Nephron (organoid): ENCODE measurements around the gene TBL1XR1.

Source experiments
- H3K27ac Mint-ChIP-seq, 3 experiments: 2 replicates each; pipeline ENCODE4 v1.8.0; 2020; ENCODE audit warnings: mixed read lengths in 3 of 3, mild to moderate bottlenecking in 2 of 3, moderate library complexity in 1 of 3
- H3K27me3 Mint-ChIP-seq: 2 replicates; pipeline ENCODE4 v1.8.0; 2021; ENCODE audit warnings: low read depth, mild to moderate bottlenecking, moderate library complexity, mixed read lengths
- H3K36me3 Mint-ChIP-seq: 2 replicates; pipeline ENCODE4 v1.8.0; 2020; ENCODE audit warnings: low read depth, mixed read lengths
- H3K4me1 Mint-ChIP-seq: 2 replicates; pipeline ENCODE4 v1.8.0; 2020; ENCODE audit warnings: mixed read lengths
- H3K4me3 Mint-ChIP-seq, 3 experiments: 2 replicates each; pipeline ENCODE4 v1.8.0; 2020; ENCODE audit warnings: mild to moderate bottlenecking in 3 of 3, mixed read lengths in 3 of 3, moderate library complexity in 2 of 3
- H3K9me3 Mint-ChIP-seq: 2 replicates; pipeline ENCODE4 v1.8.0; 2020; ENCODE audit warnings: mixed read lengths
- TF ChIP-seq, protein P1 (sequence below), 3 experiments: fragments of 200-600 bp; sonication (generic); IDR thresholded peaks; one replicate each; pipeline ENCODE4 v1.5.0; 2021; ENCODE audit warnings: antibody characterized with exemption in 3 of 3; ENCODE audit not compliant: unreplicated experiment in 3 of 3

TBL1XR1 gene

GRCh38 chr3:177123822-177124221, 73.5 kb downstream of the TBL1XR1 start:
- TF ChIP-seq, protein P1, sequence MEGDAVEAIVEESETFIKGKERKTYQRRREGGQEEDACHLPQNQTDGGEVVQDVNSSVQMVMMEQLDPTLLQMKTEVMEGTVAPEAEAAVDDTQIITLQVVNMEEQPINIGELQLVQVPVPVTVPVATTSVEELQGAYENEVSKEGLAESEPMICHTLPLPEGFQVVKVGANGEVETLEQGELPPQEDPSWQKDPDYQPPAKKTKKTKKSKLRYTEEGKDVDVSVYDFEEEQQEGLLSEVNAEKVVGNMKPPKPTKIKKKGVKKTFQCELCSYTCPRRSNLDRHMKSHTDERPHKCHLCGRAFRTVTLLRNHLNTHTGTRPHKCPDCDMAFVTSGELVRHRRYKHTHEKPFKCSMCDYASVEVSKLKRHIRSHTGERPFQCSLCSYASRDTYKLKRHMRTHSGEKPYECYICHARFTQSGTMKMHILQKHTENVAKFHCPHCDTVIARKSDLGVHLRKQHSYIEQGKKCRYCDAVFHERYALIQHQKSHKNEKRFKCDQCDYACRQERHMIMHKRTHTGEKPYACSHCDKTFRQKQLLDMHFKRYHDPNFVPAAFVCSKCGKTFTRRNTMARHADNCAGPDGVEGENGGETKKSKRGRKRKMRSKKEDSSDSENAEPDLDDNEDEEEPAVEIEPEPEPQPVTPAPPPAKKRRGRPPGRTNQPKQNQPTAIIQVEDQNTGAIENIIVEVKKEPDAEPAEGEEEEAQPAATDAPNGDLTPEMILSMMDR (IDR thresholded peaks at IDR 0.05; ENCODE audit: unreplicated experiment in 3 of 3) = no peak
- Mint-ChIP-seq H3K27me3 (no peaks in the 10 kb centered on the region), H3K9me3 (no peaks in the 10 kb centered on the region), H3K36me3 (peaks cover 46% of the 10 kb centered on the region), H3K4me1 (peaks cover 64% of the 10 kb centered on the region), H3K27ac (peak overlapping the region in 1 of 3 experiments; percentile 19), H3K4me3 (no peak overlapping the region)

GRCh38 chr3:177122183-177122856, 75.0 kb downstream of the TBL1XR1 start:
- Mint-ChIP-seq H3K9me3 (no peaks in the 10 kb centered on the region), H3K4me3 (no peak overlapping the region)
- TF ChIP-seq, protein P1 (IDR thresholded peaks at IDR 0.05; ENCODE audit: unreplicated experiment in 3 of 3) = no peak

GRCh38 chr3:177119829-177120228, 77.5 kb downstream of the TBL1XR1 start:
- Mint-ChIP-seq H3K4me1 (peaks cover 72% of the 10 kb centered on the region), H3K9me3 (no peaks in the 10 kb centered on the region), H3K36me3 (peaks cover 37% of the 10 kb centered on the region), H3K4me3 (no peak overlapping the region), H3K27ac (no peak overlapping the region), H3K27me3 (no peaks in the 10 kb centered on the region)
- TF ChIP-seq, protein P1 (IDR thresholded peaks at IDR 0.05; ENCODE audit: unreplicated experiment in 3 of 3) = no peak

More at GRCh38 chr3:177122183-177122856, 75.0 kb downstream of the TBL1XR1 start:
- peaks cover 42% of the 10 kb centered on the region for H3K36me3 Mint-ChIP-seq
- no peaks in the 10 kb centered on the region for H3K27me3 Mint-ChIP-seq
- H3K27ac Mint-ChIP-seq = peak overlapping the region in 1 of 3 experiments; percentile 37
- H3K4me1 Mint-ChIP-seq = peaks cover 73% of the 10 kb centered on the region

GRCh38 chr3:177114253-177114652, 83.0 kb downstream of the TBL1XR1 start:
- Mint-ChIP-seq H3K27ac (no peak overlapping the region), H3K27me3 (no peaks in the 10 kb centered on the region), H3K9me3 (no peaks in the 10 kb centered on the region), H3K4me1 (peaks cover 47% of the 10 kb centered on the region), H3K36me3 (peaks cover 15% of the 10 kb centered on the region), H3K4me3 (no peak overlapping the region)
- TF ChIP-seq, protein P1 (IDR thresholded peaks at IDR 0.05; ENCODE audit: unreplicated experiment in 3 of 3) = no peak

- peaks cover 10% of the 10 kb centered on the region for H3K36me3 Mint-ChIP-seq
- no peak overlapping the region for H3K4me3 Mint-ChIP-seq
- H3K27ac Mint-ChIP-seq = peak overlapping the region in 2 of 3 experiments; percentile 18 to 30
- no peaks in the 10 kb centered on the region for H3K27me3 Mint-ChIP-seq
- TF ChIP-seq, protein P1 (IDR thresholded peaks at IDR 0.05; ENCODE audit: unreplicated experiment in 3 of 3) = no peak
- H3K9me3 Mint-ChIP-seq = no peaks in the 10 kb centered on the region
- H3K4me1 Mint-ChIP-seq = peaks cover 43% of the 10 kb centered on the region
These were observed 85.7 kb downstream of the TBL1XR1 start for GRCh38 chr3:177111541-177111949.

GRCh38 chr3:177110895-177111294, 86.4 kb downstream of the TBL1XR1 start:
- peaks cover 10% of the 10 kb centered on the region for H3K36me3 Mint-ChIP-seq
- no peak overlapping the region for H3K4me3 Mint-ChIP-seq
- TF ChIP-seq, protein P1 (IDR thresholded peaks at IDR 0.05; ENCODE audit: unreplicated experiment in 3 of 3) = no peak
- peaks cover 41% of the 10 kb centered on the region for H3K4me1 Mint-ChIP-seq
- H3K27ac Mint-ChIP-seq = peak overlapping the region in 2 of 3 experiments; percentile 0 to 49
- H3K9me3 Mint-ChIP-seq = no peaks in the 10 kb centered on the region
- H3K27me3 Mint-ChIP-seq = no peaks in the 10 kb centered on the region
